Cerebellar cortex (tissue), 1 donor: ENCODE data around the gene HS6ST3.

Source experiments
- DNase-seq: peaks from one replicate; pipeline ENCODE4 v3.0.0-alpha.2; 2015; ENCODE audit warnings: low spot score

HS6ST3 gene

GRCh38 chr13:96661612-96662011 lies 571.7 kb downstream of the HS6ST3 start:
- no peak for DNase-seq

DNA sequence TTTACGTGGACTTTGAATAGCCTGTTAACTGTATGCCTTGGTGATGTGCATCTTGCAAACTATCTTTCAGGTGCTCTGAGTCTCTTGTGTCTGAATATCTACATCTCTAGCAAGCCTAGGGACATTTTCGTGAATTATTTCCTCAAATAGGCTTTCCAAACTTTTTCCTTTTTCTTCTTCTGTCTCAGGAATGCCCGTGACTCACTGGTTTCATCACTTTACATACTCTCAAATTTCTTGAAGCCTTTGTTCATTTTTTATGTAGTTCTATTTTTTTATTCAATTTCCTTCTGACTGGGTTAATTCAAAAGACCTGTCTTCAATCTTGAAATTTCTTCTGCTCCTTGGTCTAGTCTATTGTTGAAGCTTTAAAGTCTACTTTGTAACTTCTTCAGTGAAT lies 572.1 kb downstream of the HS6ST3 start:
- DNase-seq, result no peak

GRCh38 chr13:96667294-96668018 lies 577.5 kb downstream of the HS6ST3 start:
- DNase-seq, result no peak

DNA sequence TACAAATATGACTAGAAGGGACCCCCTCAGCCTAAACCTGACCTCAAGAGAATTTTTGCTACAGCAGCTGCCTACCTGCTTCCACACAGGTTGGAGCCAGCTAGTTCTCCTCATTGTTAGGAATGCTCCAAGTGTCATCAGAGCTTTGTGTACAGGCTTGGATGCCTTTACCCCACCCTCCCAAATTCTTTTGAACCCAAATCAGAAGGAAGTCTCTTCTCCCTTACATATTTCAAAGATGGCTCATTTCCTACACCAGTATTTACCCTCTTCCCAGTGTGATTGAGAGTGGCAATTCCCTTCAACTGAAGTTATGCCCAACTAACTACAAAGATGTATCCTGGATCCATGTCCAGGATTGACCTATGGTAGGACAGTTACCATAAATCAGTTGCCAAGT lies 581.2 kb downstream of the HS6ST3 start:
- DNase-seq, result no peak

- no peak for DNase-seq
These were observed 582.1 kb downstream of the HS6ST3 start for GRCh38 chr13:96672016-96672415.

DNA sequence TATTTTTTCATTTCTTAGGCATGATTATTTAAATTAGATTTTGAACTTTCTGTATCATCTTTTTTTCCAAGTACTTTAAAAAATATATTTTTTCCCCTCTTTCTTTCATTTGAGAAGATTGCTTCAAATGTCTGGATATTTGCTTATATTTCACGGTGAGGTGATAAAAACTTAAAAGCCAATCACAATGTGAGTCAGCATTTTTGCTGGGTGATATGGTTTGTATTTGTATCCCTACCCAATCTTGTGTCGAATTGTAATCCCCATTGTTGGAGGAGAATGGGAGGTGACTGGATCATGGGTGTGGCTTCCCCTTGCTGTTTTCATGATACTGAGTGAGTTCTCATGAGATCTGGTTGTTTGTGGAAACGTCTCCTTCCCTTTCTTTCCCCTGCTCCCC lies 583.9 kb downstream of the HS6ST3 start:
- DNase-seq, result no peak

DNA sequence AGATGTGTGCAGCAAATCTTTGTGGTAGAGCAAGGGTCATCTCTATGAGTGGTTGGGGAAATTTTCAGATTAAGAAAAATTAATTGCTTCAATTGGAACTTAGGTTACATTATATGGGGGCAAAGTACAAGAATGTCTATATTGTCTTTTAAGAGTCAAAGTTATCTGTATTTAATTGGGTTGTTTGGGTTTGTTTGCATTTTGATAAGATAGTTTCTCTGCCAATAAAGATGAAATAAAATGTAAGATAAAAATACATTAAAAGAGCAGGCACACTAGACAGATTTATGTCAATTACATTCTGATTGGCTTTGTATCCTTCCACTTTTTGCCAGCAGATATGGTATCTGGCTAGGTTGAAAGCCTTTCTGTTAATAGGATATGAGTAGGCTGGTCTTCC lies 587.1 kb downstream of the HS6ST3 start:
- DNase-seq, result no peak

DNA sequence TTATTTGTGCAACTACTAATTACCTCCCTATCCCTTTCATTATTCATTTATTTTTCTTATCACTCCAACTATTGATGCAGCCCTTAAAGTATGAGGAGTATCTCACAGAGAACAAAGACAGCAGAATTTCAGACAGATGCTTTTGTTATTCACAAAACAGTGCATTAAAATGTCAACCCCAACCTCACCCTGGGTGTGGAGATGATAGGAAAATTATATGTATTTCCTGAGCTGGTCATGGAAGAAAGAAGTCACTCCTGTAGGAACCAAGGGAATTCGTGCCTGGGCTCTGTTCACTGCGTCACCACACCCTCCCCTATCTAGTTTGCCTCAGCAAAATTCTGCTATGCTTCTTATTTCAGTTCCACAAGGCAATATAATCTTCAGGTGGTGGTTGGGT lies 588.9 kb downstream of the HS6ST3 start:
- DNase-seq, result no peak

GRCh38 chr13:96680898-96681297 lies 591.0 kb downstream of the HS6ST3 start:
- DNase-seq, result no peak

DNA sequence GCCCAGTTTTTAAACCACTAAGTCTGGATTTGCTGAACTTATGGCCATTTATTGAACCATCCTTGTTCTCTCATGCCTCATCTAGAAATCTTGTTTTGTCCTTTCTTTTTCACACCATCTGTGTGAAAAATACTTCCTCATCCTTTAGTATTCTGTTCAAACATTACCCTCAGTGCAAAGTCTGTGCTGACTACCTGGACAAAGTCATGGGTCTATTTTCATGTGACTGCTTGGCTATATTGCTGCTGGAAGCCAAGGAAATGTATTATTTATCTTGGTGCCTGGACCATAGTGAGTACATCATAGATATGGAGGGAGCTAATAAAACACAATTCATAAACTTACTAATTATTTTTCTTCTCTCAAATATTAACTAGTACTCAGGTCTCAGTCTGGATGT lies 591.9 kb downstream of the HS6ST3 start:
- no peak for DNase-seq

- no peak for DNase-seq
These were observed 594.6 kb downstream of the HS6ST3 start for GRCh38 chr13:96684469-96684868.

- no peak for DNase-seq
These were observed 595.0 kb downstream of the HS6ST3 start for GRCh38 chr13:96684907-96685306.

GRCh38 chr13:96686286-96686685 lies 596.4 kb downstream of the HS6ST3 start:
- no peak for DNase-seq

DNA sequence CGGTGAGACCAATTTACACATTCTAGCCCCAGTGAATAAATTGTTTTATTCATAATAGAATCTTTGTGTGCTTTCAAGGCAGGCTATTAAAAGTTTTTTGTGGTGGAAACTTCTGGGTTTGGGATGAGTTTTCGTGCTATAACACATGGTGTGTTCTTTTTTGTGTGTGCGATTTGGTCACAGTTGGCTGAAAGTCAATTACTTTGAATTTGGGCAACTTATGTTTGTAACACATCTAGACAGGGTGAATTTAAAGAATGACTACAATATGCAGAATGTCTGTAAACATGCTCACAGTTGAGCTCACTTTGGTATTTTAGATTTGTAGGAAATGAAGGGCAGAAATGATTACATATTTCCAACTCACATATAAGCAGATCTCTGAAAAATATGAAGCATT lies 597.3 kb downstream of the HS6ST3 start:
- no peak for DNase-seq

GRCh38 chr13:96690998-96691397 lies 601.1 kb downstream of the HS6ST3 start:
- no peak for DNase-seq

- no peak for DNase-seq
These were observed 606.5 kb downstream of the HS6ST3 start for GRCh38 chr13:96696389-96696900.

DNA sequence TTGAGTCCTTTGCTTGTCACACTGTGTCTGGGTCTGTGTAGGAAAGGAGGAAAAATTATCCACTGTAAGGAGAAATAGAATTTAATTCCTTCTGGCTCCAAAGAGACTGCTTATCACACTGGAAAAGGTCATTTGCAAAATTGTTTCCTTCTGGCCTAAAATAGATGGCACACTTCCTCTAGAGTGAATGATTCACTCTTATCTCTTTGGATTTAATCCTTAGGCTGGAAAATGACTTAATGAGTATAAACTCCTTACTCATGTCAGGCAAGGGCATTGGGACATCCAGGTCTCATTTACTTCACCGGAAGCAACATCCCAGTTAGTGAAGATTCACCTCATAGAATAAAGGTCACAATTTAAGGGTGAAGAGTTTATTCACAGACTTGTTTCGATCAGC lies 610.8 kb downstream of the HS6ST3 start:
- DNase-seq, result no peak

DNA sequence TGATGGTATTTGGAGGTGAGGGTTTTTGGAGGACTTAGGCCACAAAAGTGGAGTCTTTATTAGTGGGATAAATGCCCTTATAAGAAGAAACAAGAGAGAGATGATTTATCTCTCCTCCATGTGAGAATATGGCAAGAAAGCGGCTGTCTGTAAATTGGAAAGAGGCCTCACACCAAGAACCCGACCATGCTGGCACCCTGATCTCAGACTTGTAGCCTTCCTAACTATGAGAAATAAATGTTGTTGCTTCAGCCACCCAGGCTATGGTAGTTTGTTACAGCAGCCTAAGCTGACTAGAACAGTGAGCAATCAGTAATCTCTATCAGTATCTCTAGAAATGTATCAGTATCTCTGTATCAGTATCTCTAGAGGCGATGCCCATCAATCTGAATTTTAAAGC lies 617.2 kb downstream of the HS6ST3 start:
- DNase-seq, result no peak

GRCh38 chr13:96710166-96710862 lies 620.4 kb downstream of the HS6ST3 start:
- DNase-seq, result no peak

- no peak for DNase-seq
These were observed 630.5 kb downstream of the HS6ST3 start for GRCh38 chr13:96720446-96720845.

- no peak for DNase-seq
These were observed 636.7 kb downstream of the HS6ST3 start for GRCh38 chr13:96726651-96727050.

DNA sequence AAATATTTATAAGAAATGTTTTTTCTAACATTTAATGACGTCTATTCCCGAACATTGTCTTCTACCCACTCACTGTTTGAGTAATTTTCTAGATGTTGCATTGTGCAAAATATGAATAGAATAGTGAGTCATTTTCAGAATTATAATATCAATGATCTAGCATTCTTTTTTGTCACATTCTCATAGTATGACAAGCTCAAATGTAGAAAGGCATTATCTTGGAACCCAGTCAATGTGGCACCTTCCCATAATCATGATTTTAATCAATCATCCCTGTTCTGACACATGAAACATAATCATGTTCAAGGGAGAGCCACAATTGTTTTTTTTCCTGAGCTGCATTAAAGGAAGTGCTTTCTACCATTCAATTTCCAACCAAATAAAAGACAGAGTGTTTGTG lies 638.6 kb downstream of the HS6ST3 start:
- no peak for DNase-seq

- no peak for DNase-seq
These were observed 640.8 kb downstream of the HS6ST3 start for GRCh38 chr13:96730676-96731075.

DNA sequence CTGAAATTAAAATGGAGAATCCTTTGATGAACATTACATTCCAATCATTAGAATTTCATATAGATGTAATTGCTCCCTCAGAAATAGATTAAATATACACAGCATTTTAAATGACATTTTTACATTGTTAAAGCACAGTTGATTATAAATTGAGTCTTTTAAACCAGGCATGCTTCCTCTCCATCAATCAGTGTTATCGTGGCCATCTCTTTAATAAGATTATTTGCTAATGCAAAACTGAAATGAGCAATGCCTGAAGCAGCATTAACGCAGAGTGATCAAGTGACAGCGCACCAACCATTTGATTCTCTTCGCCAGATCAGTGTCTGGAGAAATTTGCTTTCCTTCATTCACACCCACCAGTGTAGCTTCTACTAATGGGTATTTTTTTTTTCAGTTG lies 644.6 kb downstream of the HS6ST3 start:
- DNase-seq, result no peak
